GM18951 (cell line): ENCODE data around the gene ASPSCR1.

Source experiments
- POLR2A ChIP-seq: IDR thresholded peaks from 4 replicates; pipeline ENCODE4 v1.6.1; 2011; ENCODE audit warnings: mild to moderate bottlenecking; ENCODE audit not compliant: insufficient read length, insufficient read depth; ENCODE audit errors: extremely low read depth
- in situ Hi-C: fragments of 300-500 bp; cut with MboI; formaldehyde crosslinking; loops from one replicate; pipeline ENCODE4 v1.12.0; 2022; ENCODE audit warnings: low sequenced_read_pairs, mixed read lengths, inconsistent platforms; ENCODE audit not compliant: unreplicated experiment

ASPSCR1 gene

DNA sequence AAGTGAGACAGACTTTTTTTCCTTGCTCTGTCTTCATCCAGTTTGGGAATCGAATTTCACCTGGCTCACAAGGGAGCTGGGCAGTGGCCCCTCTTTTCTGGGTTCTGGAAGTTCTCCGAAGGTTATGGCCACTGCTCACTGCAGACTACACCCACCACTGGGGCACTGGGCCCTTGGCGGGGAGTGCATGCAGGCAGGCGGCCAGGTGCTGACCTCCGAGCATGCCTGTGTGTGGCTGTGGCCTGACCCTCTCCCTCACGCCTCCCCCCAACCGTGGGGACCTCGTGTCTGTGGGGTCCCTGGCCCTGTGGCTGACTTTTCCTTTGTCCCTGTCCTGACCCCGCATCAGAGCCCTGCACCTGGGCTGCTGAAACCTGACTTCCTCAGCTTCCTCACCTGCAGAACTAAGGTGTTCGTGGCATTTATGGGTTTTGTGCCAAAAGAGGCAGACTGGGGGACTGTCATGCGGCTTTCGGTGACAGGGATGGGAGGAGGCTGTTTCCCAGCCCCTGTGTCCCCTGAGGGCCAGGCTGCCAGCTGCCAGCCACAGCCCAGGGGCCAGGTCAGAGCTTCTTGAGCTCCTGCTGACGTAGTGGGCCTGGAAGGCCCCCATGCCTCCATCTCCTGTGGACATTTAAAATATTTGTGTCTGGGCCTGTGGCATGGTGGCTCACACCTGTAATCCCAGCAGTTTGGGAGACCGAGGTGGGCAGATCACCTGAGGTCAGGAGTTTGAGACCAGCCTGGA lies 21.4 kb downstream of the ASPSCR1 start:
- in situ Hi-C loops, result no loop called here
- no peak for TF ChIP-seq POLR2A

DNA sequence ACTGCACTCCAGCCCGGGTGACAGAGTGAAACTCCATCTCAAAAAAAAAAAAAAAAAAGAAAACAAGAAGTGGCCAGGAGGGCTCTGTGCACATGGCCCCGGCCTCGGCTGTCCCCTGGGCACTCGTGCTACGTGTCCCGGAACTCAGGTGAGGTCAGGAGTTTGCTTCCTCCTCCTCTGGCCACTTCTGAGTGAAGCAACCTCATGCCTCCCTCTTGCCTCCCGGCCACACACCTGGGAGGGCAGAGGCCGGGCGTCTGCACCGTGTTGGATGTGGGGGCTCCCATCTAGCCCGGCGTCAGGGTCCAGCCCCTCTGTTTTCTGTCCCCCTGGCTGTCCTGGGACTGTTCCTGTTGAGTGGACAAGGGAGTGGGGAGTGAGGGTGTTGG lies 22.2 kb downstream of the ASPSCR1 start:
- no peak for TF ChIP-seq POLR2A
- in situ Hi-C loops, result no loop called here

DNA sequence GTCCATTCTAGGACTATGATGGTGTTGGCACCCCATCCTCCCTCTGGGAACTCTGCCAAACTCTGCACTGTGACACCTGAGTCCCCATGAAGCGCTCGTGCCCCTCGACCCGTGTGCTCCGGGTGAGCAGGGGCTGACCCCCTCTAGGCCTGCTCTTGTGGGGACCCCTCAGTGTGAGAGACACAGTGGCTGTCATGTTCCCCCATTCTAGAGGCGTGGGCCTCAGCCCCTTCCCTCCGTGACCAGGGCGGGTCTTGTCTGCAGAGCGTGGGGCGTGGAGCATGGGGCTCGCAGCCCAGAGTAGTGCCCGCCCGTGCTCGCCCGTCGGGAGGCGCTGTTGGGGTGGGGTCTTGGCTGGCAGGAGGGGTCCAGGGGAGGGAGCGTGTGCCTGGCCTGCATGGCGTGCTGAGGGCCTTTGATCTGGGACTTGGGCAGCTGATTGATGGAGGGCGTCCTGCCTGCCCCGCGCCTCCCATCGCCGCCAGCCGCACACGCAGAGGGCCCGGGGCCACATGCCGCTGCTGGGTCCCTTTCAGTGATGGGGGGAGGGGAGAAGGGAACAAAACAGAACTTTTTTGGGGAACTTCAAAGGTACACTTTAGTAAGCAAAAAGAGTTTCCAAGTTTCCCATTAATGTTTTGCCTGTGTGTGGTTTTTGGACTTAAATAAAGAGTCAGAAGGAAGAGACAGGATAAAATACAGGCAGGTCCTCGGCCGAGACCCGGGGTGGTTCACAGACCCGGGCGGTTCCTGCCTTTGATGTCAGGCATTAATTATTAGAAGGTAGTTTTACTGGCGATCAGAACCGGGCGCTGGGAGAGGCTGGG lies 22.8 kb downstream of the ASPSCR1 start:
- no peak for TF ChIP-seq POLR2A
- in situ Hi-C loops, result no loop called here

DNA sequence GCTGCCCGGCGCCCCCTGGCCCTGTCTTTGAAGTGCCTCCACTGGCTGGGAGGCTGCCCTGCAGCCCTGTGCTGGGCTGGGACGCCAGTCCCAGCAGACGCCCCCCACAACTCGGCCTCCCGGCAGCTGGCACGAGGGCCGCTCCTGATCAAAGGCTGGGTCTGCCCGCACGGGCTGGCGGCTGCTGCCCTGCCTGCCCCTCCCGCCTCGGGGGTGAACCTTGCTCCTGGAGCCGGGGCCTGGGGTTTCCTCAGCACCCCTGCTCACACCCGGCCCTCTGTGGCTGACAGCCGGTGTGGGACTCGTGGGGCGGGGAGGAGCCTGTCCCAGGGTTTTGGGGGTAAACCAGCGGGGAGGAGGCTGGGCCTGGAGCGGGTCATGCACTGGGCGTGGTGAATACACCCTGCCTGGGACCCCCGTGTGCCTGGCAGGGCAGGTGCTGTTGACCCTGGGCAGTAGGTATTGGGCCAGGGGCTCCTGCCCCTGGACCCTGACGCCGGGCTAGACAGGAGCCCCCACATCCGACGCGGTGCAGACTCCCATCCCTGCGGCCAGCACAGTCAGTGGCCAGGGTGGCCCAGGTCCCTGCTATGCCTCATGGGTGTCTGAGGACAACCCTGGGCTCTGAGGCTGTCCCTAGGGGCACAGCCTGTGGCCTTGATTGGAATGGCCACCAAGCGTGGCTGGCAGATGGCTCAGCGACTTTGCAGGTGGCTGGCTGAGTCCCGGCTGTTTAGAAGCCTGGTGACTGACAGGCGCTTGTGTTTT lies 23.6 kb downstream of the ASPSCR1 start:
- in situ Hi-C loops, result no loop called here

DNA sequence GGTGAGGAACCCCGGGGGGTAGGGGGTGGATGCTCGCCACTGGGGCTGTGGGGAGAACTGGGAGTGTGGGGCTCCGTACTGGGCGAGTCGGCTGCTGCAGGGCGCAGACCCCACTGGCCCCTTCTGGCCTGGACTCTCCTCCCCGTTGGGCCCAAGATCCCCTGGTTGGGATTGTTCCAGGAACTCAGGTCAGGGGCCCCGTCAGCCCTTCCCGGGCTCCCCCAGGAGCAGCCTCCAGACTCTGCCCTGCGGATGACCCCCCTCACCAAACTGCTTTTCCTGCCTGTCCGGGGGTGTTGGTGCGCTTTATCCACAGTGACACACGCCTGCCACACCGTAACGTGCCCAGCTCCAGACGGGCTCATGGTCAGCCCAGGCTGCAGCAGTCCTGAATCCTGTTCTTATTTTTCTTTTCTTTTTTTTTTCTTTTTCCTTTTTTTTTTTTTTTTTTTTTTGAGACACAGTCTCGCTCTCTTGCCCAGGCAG lies 24.2 kb downstream of the ASPSCR1 start:
- in situ Hi-C loops, result no loop called here
- no peak for TF ChIP-seq POLR2A

More for the DNA sequence above, 23.6 kb downstream of the ASPSCR1 start:
- no peak for TF ChIP-seq POLR2A

DNA sequence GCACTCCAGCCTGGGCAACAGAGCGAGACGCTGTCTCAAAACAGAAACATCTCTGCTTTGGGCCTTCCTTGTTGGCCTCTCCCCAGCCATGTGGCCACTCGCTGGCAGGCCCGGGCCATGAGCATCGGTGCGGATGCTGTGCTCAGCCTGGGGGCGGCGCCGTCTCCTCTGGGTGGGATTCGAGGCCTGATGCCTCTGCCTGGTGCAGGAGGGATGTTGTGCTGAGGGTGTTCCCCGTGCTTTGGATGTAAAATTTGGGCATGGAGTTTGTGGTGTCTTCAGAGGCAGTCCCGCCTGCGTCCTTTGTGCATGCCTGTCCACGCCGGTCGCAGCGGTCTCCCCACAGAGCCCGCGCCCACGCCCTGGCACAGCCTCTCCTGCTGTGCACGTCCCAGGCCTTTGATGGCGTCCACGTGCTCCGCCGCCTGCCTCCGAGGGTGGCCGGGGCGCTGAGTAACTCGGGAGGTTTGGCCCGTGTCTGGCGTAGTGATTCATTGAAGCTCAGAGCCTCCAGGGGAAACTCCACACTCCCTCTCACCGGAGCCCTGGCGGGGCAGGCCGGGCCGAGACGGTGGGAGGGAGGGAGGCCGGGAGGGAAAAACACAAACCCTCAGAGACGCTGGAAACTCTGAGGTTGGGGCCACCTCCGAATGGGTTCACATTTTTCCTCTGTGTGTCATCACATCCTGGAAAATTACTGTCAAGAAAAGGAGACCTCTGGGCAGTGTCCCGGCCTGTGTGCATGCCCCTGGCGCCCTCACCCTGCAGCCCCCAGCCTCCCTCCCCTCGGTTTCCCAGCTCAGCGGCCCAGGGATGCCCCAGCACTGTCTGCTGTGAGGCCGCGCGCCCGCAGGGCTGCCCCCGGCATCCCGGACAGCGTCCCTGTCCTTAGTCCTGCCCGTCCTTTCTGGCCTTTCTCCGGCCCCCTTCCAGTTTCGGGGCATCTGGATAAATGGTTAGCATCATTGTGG lies 26.3 kb downstream of the ASPSCR1 start:
- TF ChIP-seq POLR2A, result no peak
- in situ Hi-C loops, result no loop called here

DNA sequence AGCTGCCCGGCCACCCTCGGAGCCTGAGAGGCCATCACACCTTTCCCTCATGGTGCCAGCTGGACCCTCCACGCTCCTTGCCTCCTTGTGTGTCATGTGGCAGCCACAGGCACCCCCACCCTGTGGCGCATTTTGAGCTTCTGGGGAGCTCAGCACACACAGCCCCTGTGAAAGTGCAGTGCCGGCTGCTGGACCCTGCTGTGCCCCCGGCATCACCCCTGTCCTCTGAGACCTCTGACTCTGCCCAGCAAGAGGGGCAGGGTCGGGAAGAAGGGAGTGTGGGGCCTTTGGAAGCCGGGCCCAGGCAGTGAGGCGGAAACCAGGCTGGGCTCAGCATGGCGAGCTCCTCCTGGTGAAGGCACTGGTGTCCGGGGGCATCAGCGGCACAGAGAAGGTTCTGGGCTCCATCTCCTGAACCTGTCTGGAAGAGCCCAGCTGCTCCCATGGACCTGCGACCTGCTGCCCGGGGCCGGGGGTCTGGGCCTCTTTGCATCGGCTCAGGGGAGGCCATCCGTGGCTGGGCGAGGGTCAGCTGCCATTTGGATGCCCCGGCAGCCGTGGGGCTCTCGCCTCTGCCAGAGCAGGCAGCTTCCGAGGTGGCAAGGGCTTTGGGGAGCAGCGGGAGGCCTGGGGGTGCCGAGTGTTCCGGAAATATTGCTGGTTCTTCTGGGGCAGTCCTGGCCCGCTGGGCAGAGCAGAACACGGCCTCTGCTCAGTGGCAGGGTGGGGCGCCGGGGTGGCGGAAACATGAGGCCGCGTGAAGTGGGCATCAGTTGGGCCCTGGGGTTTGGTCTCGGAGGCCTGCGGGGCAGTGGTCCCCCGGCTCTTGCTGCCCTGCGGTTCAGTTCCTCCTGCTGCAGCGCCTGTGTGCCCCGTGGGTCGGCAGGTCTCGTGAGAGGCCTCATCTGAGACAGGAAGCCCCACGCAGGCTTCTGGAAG lies 27.4 kb downstream of the ASPSCR1 start:
- no peak for TF ChIP-seq POLR2A
- in situ Hi-C loops, result no loop called here

DNA sequence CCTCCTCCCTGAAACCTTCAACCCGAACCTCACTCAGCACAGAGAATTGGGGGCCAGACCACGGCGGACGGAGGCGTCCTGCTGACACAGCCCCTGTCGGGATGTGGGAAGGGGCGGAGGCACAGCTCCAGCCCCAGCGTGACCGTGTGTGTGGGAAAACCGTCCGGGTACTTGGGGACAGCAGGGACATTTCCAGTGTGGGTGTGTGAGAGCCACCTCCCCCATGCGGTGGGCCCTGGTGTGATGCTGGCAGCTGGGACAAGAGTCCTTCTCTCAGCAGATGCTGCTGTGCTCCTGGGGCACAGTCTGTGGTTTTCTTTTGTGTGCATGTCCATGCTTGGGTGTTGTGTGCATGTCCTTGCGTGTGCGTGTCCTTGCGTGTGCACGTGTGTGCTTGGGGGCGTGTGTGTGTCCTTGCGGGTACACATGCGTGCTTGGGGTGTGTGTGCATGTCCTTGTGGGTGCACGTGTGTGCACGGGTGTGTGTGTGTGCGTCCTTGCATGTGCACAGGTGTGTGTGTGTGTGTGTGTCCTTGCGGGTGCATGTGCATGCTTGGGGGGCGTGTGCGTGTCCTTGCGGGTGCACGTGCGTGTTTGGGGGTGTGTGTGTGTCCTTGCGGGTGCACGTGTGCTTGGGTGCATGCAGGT lies 28.4 kb downstream of the ASPSCR1 start:
- in situ Hi-C loops, result no loop called here
- no peak for TF ChIP-seq POLR2A

DNA sequence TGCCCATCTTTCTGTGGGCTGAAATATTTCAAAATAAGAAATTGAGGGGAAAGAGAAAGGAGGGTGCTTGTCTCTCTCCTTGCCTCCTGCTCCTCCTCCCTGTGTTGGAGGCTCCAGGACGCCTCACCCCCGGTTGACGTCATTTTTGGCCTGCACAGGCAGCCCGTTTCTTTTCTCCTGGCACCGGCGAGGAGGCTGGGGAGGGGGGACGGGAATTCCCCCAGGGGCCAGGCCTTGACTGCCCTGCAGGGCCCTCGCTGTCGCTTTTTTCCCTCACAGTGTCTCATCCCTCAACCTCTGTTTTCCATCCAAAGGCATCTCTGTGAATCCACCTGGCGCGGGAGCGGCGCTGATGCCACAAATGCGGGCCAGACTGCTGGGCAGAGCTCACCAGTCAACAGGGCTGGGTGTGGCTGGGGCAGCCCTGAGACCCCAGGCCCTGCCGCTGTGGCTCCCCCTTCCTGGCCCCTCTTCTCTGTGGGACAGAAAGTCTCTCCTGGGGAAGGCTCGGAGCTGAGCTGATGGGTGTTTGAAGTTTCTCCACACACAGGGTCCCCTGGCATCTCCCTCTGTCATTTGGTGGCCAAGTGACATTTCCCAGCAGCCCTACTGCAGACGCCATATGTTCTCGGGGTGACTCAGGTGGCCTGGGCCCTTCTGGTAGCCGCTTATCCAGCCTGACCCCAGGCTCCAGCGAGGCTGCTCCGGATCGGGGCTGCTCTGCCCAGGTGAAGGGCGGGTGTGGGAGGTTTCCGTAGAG lies 29.2 kb downstream of the ASPSCR1 start:
- TF ChIP-seq POLR2A, result no peak
- in situ Hi-C loops, result no loop called here

DNA sequence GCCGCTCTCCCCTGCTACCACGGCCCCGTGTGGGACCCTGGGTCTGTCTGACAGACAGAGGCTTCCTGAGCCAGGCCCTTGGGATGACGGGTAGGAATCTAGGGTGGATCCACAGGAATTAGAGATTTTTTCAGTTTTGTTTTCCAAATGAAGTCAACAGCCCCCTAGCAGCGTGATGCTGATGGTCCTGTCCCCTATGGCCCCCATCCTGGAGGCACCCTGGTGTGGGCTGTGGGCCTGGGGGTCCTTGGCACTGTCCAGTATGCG lies 29.7 kb downstream of the ASPSCR1 start:
- TF ChIP-seq POLR2A, result no peak
- in situ Hi-C loops, result no loop called here
